NB4 (cell line): ENCODE data around the gene ITIH4.

ENCODE experiments used
- MYC ChIP-seq: IDR thresholded peaks from 2 replicates; pipeline ENCODE4 v1.6.1; 2011; ENCODE audit warnings: low read depth, low read length
- POLR2A ChIP-seq: IDR thresholded peaks from 2 replicates; pipeline ENCODE4 v1.6.1; 2011; ENCODE audit warnings: mild to moderate bottlenecking; ENCODE audit not compliant: insufficient read length; ENCODE audit errors: extremely low read depth
- TF ChIP-seq, protein P1 (sequence below): IDR thresholded peaks from one replicate; pipeline ENCODE4 v1.5.1; 2012; ENCODE audit warnings: low read depth, low read length
- TF ChIP-seq, protein P2 (sequence below): IDR thresholded peaks from 2 replicates; pipeline ENCODE4 v1.6.1; 2011; ENCODE audit warnings: low read depth, low read length

DNA sequence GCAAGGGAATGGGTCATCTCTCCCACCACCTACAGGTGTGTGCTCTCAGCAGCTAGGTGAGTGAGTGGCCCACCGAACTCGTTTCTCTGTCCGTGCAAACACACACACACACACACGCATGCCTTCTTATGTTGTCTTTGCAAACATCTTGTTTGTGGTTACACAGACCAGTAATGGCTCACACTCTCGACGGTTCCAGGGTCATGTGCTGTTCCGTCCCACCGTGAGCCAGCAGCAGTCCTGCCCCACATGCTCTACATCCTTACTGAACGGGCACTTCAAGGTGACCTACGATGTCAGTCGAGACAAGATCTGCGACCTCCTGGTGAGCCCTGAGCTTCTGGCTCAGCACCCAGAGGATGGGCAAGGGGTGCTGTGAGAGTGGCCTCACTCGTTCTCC, 48.7 kb downstream of the ITIH4 start:
- TF ChIP-seq, protein P1, sequence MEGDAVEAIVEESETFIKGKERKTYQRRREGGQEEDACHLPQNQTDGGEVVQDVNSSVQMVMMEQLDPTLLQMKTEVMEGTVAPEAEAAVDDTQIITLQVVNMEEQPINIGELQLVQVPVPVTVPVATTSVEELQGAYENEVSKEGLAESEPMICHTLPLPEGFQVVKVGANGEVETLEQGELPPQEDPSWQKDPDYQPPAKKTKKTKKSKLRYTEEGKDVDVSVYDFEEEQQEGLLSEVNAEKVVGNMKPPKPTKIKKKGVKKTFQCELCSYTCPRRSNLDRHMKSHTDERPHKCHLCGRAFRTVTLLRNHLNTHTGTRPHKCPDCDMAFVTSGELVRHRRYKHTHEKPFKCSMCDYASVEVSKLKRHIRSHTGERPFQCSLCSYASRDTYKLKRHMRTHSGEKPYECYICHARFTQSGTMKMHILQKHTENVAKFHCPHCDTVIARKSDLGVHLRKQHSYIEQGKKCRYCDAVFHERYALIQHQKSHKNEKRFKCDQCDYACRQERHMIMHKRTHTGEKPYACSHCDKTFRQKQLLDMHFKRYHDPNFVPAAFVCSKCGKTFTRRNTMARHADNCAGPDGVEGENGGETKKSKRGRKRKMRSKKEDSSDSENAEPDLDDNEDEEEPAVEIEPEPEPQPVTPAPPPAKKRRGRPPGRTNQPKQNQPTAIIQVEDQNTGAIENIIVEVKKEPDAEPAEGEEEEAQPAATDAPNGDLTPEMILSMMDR = no peak
- no peak for TF ChIP-seq POLR2A
- TF ChIP-seq, protein P2, sequence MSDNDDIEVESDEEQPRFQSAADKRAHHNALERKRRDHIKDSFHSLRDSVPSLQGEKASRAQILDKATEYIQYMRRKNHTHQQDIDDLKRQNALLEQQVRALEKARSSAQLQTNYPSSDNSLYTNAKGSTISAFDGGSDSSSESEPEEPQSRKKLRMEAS = no peak
- TF ChIP-seq MYC = no peak
